Activated B cell treated with CpG ODN at 0.5 μM for 24 hours (primary cell): ENCODE results near the gene PON2. TPM values are rescaled to one million over a fixed set of nuclear protein-coding genes. Genes with fewer than 3 reads are reported as not detected.
A peak's percentile ranks its signal among the peaks of the same experiment; 100 is the strongest.
"Not testable (repeated sequence)": the region's sequence is repeated elsewhere in the genome, so short reads cannot be mapped to it uniquely, and the experiment has no call there.

Experiments used
- ATAC-seq: fragments of 200-7000 bp; cut with Tn5 transposase; one replicate; pipeline ENCODE4 v1.10.0; 2021; ENCODE audit warnings: low read depth, mild to moderate bottlenecking, moderate library complexity
- CTCF ChIA-PET: fragments of 350-600 bp; sonication (Branson Sonifier 250); formaldehyde crosslinking; loops from one replicate; lab custom pipeline; 2021; ENCODE audit warnings: antibody characterized with exemption; lab: Charles Lee
- POLR2A ChIA-PET: fragments of 350-600 bp; sonication (Branson Sonifier 250); formaldehyde crosslinking; loops from one replicate; lab custom pipeline; 2021; ENCODE audit warnings: antibody characterized with exemption; lab: Charles Lee
- DNase-seq: peaks from one replicate; pipeline ENCODE4 v3.0.0; 2022
- H3K27ac Mint-ChIP-seq: one replicate; pipeline ENCODE4 v1.8.0; 2020; ENCODE audit warnings: mixed read lengths
- H3K27me3 Mint-ChIP-seq: one replicate; pipeline ENCODE4 v1.8.0; 2021; ENCODE audit warnings: mixed read lengths
- H3K36me3 Mint-ChIP-seq: one replicate; pipeline ENCODE4 v1.8.0; 2021; ENCODE audit warnings: low read depth, mixed read lengths
- H3K4me1 Mint-ChIP-seq: one replicate; pipeline ENCODE4 v1.8.0; 2021; ENCODE audit warnings: mixed read lengths
- H3K4me3 Mint-ChIP-seq: one replicate; pipeline ENCODE4 v1.8.0; 2020; ENCODE audit warnings: mild to moderate bottlenecking, mixed read lengths
- H3K9me3 Mint-ChIP-seq: one replicate; pipeline ENCODE4 v1.8.0; 2020; ENCODE audit warnings: mixed read lengths
- intact Hi-C: fragments of 100-400 bp; cut with micrococcal nuclease; formaldehyde crosslinking; loops from one replicate; pipeline ENCODE4 v1.15.1; 2024
- total RNA-seq: library from RNA; stranded (reverse); gene quantifications from 2 replicates; pipeline ENCODE4 v1.2.3, GENCODE V29; 2022
- TF ChIP-seq, protein P1 (sequence below): fragments of 200-600 bp; IDR thresholded peaks from one replicate; pipeline ENCODE4 v1.8.0; 2022; ENCODE audit warnings: antibody characterized with exemption, mild to moderate bottlenecking

The PON2 gene
- total RNA-seq, 1 donor from 2014 or later, result 9.2 TPM

DNA sequence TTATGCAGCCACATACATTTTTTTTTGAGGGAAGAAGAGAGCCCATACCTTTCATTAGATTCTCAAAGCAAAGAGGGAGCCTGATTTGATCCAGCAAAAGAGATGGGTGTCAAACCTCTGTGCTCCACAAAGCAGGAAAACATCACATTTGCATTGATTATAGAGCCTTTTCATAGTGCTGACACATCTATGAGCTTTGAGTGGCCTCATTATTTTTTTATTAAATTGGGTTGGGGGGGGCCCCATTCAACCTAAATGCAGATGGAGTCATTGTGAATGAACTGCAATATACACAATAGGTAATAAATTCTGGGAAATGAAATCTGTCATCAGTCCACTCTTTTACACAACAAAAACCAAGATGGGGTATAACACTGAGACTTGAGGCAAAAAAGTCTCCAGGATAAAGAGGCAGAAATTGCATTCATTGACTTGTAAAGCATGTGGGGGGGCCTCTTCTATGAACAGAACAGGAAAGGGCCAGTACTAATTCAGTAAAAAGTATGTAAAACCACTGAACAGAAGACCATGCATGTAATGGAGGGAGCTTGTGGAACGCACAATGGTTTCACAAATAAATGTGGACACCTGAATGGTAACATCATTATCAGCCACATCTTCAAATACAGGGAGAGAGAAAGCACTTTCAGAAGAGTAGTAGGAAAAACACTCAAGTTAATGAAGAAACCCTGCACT, 33.2 kb upstream of the PON2 start:
- TF ChIP-seq, protein P1, sequence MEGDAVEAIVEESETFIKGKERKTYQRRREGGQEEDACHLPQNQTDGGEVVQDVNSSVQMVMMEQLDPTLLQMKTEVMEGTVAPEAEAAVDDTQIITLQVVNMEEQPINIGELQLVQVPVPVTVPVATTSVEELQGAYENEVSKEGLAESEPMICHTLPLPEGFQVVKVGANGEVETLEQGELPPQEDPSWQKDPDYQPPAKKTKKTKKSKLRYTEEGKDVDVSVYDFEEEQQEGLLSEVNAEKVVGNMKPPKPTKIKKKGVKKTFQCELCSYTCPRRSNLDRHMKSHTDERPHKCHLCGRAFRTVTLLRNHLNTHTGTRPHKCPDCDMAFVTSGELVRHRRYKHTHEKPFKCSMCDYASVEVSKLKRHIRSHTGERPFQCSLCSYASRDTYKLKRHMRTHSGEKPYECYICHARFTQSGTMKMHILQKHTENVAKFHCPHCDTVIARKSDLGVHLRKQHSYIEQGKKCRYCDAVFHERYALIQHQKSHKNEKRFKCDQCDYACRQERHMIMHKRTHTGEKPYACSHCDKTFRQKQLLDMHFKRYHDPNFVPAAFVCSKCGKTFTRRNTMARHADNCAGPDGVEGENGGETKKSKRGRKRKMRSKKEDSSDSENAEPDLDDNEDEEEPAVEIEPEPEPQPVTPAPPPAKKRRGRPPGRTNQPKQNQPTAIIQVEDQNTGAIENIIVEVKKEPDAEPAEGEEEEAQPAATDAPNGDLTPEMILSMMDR, result no peak
- CTCF ChIA-PET, result no interaction called here
- H3K9me3 Mint-ChIP-seq, result no peaks in the 10 kb centered on the region
- POLR2A ChIA-PET, result no interaction called here
- no peaks in the 10 kb centered on the region for H3K36me3 Mint-ChIP-seq
- no peak for DNase-seq
- H3K27ac Mint-ChIP-seq, result no peak overlapping the region
- peaks cover 2% of the 10 kb centered on the region for H3K27me3 Mint-ChIP-seq
- H3K4me1 Mint-ChIP-seq, result peaks cover 10% of the 10 kb centered on the region
- no peak overlapping the region for H3K4me3 Mint-ChIP-seq
- intact Hi-C loops, result no loop called here
- no peak for ATAC-seq

DNA sequence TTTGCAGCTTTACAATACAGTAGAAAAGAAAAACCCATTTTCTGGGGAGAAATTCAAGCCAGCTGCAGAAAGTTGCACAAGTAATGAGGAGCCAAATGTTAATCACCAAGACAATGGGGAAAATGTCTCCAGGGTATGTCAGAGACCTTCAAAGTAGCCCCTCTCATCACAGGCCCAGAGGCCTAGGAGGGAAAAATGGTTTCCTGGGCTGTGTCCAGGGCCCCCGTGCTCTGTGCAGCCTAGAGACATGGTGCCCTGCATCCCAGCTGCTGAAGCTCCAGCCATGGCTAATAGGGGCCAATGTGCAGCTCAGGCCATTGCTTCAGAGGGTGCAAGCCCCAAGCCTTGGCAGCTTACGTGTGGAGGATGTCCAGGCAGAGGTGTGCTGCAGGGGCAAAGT, 25.8 kb upstream of the PON2 start:
- H3K27me3 Mint-ChIP-seq, result peaks cover 33% of the 10 kb centered on the region
- intact Hi-C loops, H3K4me3 Mint-ChIP-seq, H3K27ac Mint-ChIP-seq, ATAC-seq, H3K36me3 Mint-ChIP-seq, DNase-seq, POLR2A ChIA-PET, H3K4me1 Mint-ChIP-seq, CTCF ChIA-PET: not testable (repeated sequence)
- peaks cover 22% of the 10 kb centered on the region for H3K9me3 Mint-ChIP-seq

DNA sequence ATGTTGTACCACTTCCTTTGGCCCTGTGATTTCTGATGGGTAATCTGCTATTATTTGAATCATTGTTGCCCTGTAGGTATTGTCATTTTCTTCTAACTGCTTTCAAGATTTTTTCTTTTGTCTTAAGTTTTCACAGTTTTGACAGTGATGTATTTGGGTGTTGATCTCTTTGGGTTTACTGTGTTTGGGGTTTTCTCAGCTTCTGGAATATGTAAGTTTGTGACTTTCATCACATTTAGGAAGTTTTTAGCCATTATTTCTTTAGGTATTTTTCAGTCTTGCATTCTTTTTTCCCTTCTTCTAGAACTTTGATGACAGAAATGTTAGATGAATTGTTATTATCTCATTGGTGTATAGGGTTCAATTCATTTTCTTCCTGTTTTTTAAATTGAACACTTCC, 23.1 kb upstream of the PON2 start:
- peaks cover 22% of the 10 kb centered on the region for H3K9me3 Mint-ChIP-seq
- POLR2A ChIA-PET, result no interaction called here
- no peak for DNase-seq
- ATAC-seq, result no peak
- H3K36me3 Mint-ChIP-seq, result no peaks in the 10 kb centered on the region
- intact Hi-C loops, result no loop called here
- TF ChIP-seq, protein P1, result no peak
- H3K4me1 Mint-ChIP-seq, result peaks cover 10% of the 10 kb centered on the region
- H3K4me3 Mint-ChIP-seq, result no peak overlapping the region
- no peak overlapping the region for H3K27ac Mint-ChIP-seq
- CTCF ChIA-PET, result interaction anchor here (1.5 kb wide), 1 partner anchor 54 kb away, joined by 4 read pairs; no protein-coding TSS in a partner anchor
- H3K27me3 Mint-ChIP-seq, result peaks cover 35% of the 10 kb centered on the region

DNA sequence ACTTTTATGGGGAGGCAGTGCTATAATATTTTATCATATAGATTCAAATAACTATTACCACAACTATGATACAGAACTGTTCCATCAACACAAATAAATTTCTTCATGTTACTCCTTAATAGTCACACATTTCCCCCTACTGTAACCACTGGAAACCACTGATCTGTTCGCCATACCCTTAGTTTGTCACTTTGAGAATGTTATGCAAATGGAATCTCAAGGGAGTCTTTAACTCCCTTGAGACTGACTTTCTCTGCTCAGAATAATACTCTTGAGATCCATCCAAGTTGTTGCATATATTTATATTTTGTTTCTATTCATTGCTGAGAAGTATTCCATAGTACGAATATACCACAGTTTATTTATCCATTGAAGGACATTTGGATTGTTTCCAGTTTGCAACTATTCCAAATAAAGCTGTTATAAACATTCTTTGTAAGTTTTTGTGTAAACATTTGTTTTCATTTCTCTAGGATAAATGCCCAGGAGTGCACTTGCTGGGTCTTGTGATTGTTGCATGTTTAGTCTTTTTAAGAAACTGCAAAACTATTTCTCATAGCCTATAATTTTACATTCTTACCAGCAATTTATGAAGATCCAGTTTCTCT, 19.7 kb upstream of the PON2 start:
- CTCF ChIA-PET, result no interaction called here

DNA sequence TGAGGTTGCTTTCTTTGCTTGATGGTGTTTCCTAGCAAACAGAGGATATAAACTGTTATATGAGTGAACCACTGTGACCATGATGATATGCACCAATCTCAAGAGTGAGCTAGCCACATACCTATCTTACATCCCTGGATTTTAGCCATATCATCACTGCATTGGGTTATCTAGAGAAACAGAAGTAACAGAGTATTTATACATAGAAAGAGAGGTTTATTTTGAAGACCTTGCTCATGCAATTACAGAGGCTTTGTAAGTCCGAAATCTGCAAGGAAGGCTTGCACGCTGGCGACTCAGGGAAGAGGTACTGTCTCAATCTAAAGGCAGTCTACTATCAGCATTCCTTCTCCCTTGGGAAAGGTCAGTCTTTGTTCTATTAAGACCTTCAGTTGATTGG, 11.8 kb upstream of the PON2 start:
- ChIA-PET CTCF (no interaction called here), POLR2A (no interaction called here)
- intact Hi-C loops, result no loop called here
- Mint-ChIP-seq H3K27me3 (peaks cover 8% of the 10 kb centered on the region), H3K36me3 (no peaks in the 10 kb centered on the region), H3K4me3 (no peak overlapping the region), H3K9me3 (no peaks in the 10 kb centered on the region), H3K27ac (no peak overlapping the region), H3K4me1 (no peaks in the 10 kb centered on the region)
- TF ChIP-seq, protein P1, result no peak
- ATAC-seq (no peak), DNase-seq (no peak)

More for the DNA sequence above, 19.7 kb upstream of the PON2 start:
- DNase-seq, result no peak
- no peaks in the 10 kb centered on the region for H3K36me3 Mint-ChIP-seq
- no peak overlapping the region for H3K4me3 Mint-ChIP-seq
- peak; percentile 67 for ATAC-seq
- H3K4me1 Mint-ChIP-seq, result peaks cover 10% of the 10 kb centered on the region
- POLR2A ChIA-PET, result no interaction called here
- H3K27ac Mint-ChIP-seq, result no peak overlapping the region
- TF ChIP-seq, protein P1, result no peak
- intact Hi-C loops, result no loop called here
- peaks cover 25% of the 10 kb centered on the region for H3K27me3 Mint-ChIP-seq
- peaks cover 11% of the 10 kb centered on the region for H3K9me3 Mint-ChIP-seq
